ENCODE measurements around the gene KIF25.

KIF25 gene

GRCh38 chr6:167988154-167988495, 9.3 kb upstream of the KIF25 start:
- Histone ChIP-seq H3K4me1 (ENCODE audit: control insufficient read depth, insufficient read depth, low read length) (no peaks in the 10 kb centered on the region), H3K27me3 (ENCODE audit: control insufficient read depth, insufficient read depth, low read length) (no peaks in the 10 kb centered on the region), H3K9ac (ENCODE audit: low read length) (no peak overlapping the region), H3K36me3 (ENCODE audit: control insufficient read depth, insufficient read depth, low read length) (no peaks in the 10 kb centered on the region), H3K9me3 (ENCODE audit: control insufficient read depth, low read length) (no peaks in the 10 kb centered on the region), H3K4me3 (ENCODE audit: low read length) (no peak overlapping the region)

GRCh38 chr6:167988945-167989841, 8.3 kb upstream of the KIF25 start:
- Histone ChIP-seq H3K9ac (ENCODE audit: low read length) (no peak overlapping the region), H3K27me3 (ENCODE audit: control insufficient read depth, insufficient read depth, low read length) (no peaks in the 10 kb centered on the region), H3K9me3 (ENCODE audit: control insufficient read depth, low read length) (no peaks in the 10 kb centered on the region), H3K36me3 (ENCODE audit: control insufficient read depth, insufficient read depth, low read length) (no peaks in the 10 kb centered on the region), H3K4me3 (ENCODE audit: low read length) (no peak overlapping the region), H3K4me1 (ENCODE audit: control insufficient read depth, insufficient read depth, low read length) (no peaks in the 10 kb centered on the region)

GRCh38 chr6:167990016-167990945, 7.2 kb upstream of the KIF25 start:
- Histone ChIP-seq H3K4me3 (ENCODE audit: low read length) (no peak overlapping the region), H3K27me3 (ENCODE audit: control insufficient read depth, insufficient read depth, low read length) (no peaks in the 10 kb centered on the region), H3K36me3 (ENCODE audit: control insufficient read depth, insufficient read depth, low read length) (no peaks in the 10 kb centered on the region), H3K9ac (ENCODE audit: low read length) (no peak overlapping the region), H3K4me1 (ENCODE audit: control insufficient read depth, insufficient read depth, low read length) (no peaks in the 10 kb centered on the region), H3K9me3 (ENCODE audit: control insufficient read depth, low read length) (no peaks in the 10 kb centered on the region)

DNA sequence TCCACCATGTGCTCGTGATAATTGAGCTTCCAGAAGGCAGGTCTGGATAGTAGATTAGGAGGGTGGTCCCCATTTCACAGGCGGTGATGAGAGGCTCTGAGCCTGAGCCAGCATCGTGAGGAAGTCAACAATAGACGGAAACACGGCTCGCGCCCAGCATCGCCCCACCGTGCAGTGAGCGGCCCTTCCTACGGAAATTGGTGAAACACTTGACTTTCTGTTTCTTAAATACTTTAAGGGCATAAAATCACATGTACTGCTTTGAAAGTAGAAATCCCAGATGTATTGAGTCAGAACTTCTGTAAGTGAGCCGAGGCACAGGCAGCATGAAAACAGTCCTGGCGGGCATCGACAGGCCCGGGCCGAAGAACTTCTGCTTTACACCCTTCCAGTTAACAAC, 4.3 kb upstream of the KIF25 start:
- Histone ChIP-seq H3K4me3 (ENCODE audit: low read length) (no peak overlapping the region), H3K4me1 (ENCODE audit: control insufficient read depth, insufficient read depth, low read length) (no peaks in the 10 kb centered on the region), H3K27me3 (ENCODE audit: control insufficient read depth, insufficient read depth, low read length) (no peaks in the 10 kb centered on the region), H3K36me3 (ENCODE audit: control insufficient read depth, insufficient read depth, low read length) (no peaks in the 10 kb centered on the region), H3K9me3 (ENCODE audit: control insufficient read depth, low read length) (no peaks in the 10 kb centered on the region), H3K9ac (ENCODE audit: low read length) (no peak overlapping the region)

DNA sequence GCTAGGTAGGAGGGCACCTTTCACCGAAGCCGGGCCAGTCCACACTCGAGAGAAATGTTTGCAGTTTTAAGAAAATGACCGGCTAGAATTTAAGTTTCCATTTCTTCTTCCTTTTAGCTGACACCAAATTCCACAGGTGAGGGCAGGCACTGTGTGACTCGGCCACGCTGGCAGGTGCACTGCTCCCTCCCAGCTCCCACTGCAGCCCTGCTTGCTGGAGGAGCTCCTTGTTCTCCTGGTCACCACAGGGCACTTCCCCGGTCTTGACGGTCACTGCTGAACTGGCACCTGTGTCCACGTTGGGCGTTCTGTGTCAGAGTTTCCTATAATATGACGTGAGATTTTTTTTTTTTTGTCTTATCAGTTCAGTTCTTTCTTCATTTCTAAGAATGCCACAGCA, 3.6 kb upstream of the KIF25 start:
- H3K4me3 ChIP-seq (ENCODE audit: low read length): no peak overlapping the region
- H3K9me3 ChIP-seq (ENCODE audit: control insufficient read depth, low read length): no peaks in the 10 kb centered on the region
- no peaks in the 10 kb centered on the region for H3K4me1 ChIP-seq (ENCODE audit: control insufficient read depth, insufficient read depth, low read length)
- H3K27me3 ChIP-seq (ENCODE audit: control insufficient read depth, insufficient read depth, low read length): no peaks in the 10 kb centered on the region
- H3K9ac ChIP-seq (ENCODE audit: low read length): no peak overlapping the region
- H3K36me3 ChIP-seq (ENCODE audit: control insufficient read depth, insufficient read depth, low read length): no peaks in the 10 kb centered on the region

GRCh38 chr6:167995302-167995701, 2.2 kb upstream of the KIF25 start:
- Histone ChIP-seq H3K27me3 (ENCODE audit: control insufficient read depth, insufficient read depth, low read length) (no peaks in the 10 kb centered on the region), H3K4me1 (ENCODE audit: control insufficient read depth, insufficient read depth, low read length) (no peaks in the 10 kb centered on the region), H3K36me3 (ENCODE audit: control insufficient read depth, insufficient read depth, low read length) (no peaks in the 10 kb centered on the region), H3K9ac (ENCODE audit: low read length) (no peak overlapping the region), H3K9me3 (ENCODE audit: control insufficient read depth, low read length) (no peaks in the 10 kb centered on the region), H3K4me3 (ENCODE audit: low read length) (no peak overlapping the region)

DNA sequence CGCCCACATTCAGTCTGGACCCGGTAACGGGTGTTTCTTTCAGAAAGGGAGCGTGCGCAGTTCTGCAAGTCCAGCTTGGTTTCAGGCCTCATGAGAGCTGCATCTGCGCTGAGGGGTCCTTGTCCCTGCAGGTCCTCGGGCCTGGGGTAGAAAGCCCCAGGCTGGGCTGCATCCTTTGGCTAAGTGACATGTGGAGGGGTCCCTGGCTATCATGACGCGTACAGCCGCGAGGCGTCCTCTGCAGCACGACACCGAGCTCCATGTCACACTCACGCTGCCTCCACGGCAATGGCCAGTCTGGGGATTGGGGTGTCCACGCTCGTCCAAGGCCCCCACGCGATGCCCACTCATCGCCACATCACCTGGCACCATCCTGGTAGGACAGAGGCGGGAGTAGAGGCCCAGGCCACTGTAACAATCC, 1.7 kb upstream of the KIF25 start:
- H3K27me3 ChIP-seq (ENCODE audit: control insufficient read depth, insufficient read depth, low read length): no peaks in the 10 kb centered on the region
- H3K36me3 ChIP-seq (ENCODE audit: control insufficient read depth, insufficient read depth, low read length): no peaks in the 10 kb centered on the region
- H3K9me3 ChIP-seq (ENCODE audit: control insufficient read depth, low read length): no peaks in the 10 kb centered on the region
- no peaks in the 10 kb centered on the region for H3K4me1 ChIP-seq (ENCODE audit: control insufficient read depth, insufficient read depth, low read length)
- no peak overlapping the region for H3K4me3 ChIP-seq (ENCODE audit: low read length)
- no peak overlapping the region for H3K9ac ChIP-seq (ENCODE audit: low read length)

DNA sequence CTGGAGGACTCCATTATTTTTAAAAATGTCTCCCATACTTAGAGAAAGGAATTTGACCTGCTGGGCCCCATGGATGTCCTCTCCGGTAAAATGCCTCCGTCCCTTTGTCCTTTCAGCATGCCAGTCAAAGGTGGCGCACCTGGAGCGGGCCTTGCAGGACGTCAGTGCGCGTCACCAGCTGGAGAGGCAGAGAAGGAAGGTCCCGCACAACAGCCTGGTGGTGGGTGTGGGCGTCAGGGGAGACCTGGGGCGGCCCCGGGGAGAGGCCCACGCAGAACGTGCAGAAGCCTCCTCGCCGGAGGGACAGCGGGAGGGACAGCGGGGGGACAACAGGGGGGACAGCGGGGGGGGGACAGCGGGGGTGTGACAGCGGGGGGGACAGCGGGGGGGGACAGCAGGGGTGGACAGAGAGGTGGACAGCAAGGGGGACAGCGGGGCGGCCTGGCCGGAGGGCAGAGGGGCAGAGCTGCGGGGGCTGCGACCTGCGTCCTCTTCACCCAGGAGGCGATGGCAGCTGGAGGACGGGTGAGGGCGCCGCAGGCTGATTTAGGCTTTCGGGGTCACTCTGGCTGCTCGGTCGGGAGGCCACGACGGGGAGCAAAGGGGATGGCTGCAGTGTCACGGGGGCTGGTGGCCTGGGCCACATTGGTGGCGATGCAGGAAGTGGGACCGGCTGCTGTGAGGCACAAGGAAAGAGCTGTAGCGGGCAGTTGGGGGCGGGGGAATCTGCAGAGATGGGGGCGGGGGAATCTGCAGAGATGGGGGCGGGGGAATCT, 859 bp upstream of the KIF25 start:
- no peak overlapping the region for H3K4me3 ChIP-seq (ENCODE audit: low read length)
- no peaks in the 10 kb centered on the region for H3K9me3 ChIP-seq (ENCODE audit: control insufficient read depth, low read length)
- no peaks in the 10 kb centered on the region for H3K4me1 ChIP-seq (ENCODE audit: control insufficient read depth, insufficient read depth, low read length)
- H3K27me3 ChIP-seq (ENCODE audit: control insufficient read depth, insufficient read depth, low read length): no peaks in the 10 kb centered on the region
- H3K9ac ChIP-seq (ENCODE audit: low read length): no peak overlapping the region
- H3K36me3 ChIP-seq (ENCODE audit: control insufficient read depth, insufficient read depth, low read length): no peaks in the 10 kb centered on the region

DNA sequence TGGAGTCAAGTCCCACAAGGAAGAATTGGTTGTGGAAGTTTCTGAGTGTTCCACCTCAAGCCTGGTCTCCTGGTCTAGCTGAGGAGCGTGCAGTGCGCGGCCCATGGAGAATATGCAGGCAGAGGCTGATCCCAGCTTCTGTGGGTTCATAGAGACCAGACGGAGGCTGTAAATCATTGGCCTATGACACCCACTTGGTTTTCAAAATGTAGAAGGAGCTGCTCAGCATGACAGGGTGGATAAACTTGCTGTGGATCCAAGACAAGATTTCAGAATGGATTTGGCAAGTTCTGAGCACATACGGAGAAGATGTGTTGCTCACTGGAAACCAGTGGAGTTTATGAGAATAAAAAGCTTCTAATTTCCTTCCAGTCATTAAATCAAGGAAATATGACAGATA, 744 bp downstream of the KIF25 start:
- H3K27me3 ChIP-seq (ENCODE audit: control insufficient read depth, insufficient read depth, low read length): no peaks in the 10 kb centered on the region
- no peak overlapping the region for H3K9ac ChIP-seq (ENCODE audit: low read length)
- H3K4me3 ChIP-seq (ENCODE audit: low read length): no peak overlapping the region
- no peaks in the 10 kb centered on the region for H3K36me3 ChIP-seq (ENCODE audit: control insufficient read depth, insufficient read depth, low read length)
- no peaks in the 10 kb centered on the region for H3K9me3 ChIP-seq (ENCODE audit: control insufficient read depth, low read length)
- no peaks in the 10 kb centered on the region for H3K4me1 ChIP-seq (ENCODE audit: control insufficient read depth, insufficient read depth, low read length)

- Histone ChIP-seq H3K36me3 (ENCODE audit: control insufficient read depth, insufficient read depth, low read length) (no peaks in the 10 kb centered on the region), H3K9me3 (ENCODE audit: control insufficient read depth, low read length) (no peaks in the 10 kb centered on the region), H3K4me1 (ENCODE audit: control insufficient read depth, insufficient read depth, low read length) (no peaks in the 10 kb centered on the region), H3K4me3 (ENCODE audit: low read length) (no peak overlapping the region), H3K27me3 (ENCODE audit: control insufficient read depth, insufficient read depth, low read length) (no peaks in the 10 kb centered on the region), H3K9ac (ENCODE audit: low read length) (no peak overlapping the region)
Observed at GRCh38 chr6:168000198-168001028, 2.9 kb downstream of the KIF25 start.

DNA sequence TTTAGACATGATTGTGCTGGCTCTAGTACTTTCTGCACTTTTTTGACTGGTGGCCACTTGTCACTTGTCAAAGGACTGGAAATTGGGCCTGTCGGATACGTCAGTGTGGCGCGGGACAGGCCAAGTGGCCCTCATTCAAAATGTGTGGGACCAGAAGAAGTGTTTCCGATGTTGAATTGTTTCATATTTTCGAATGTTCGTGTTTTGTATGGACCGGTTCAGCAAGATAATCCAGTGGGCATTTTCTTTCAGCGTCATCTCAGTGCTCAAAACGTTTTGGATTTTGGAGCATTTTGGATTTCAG, 3.5 kb downstream of the KIF25 start:
- Histone ChIP-seq H3K27me3 (ENCODE audit: control insufficient read depth, insufficient read depth, low read length) (no peaks in the 10 kb centered on the region), H3K36me3 (ENCODE audit: control insufficient read depth, insufficient read depth, low read length) (no peaks in the 10 kb centered on the region), H3K4me3 (ENCODE audit: low read length) (no peak overlapping the region), H3K9me3 (ENCODE audit: control insufficient read depth, low read length) (no peaks in the 10 kb centered on the region), H3K9ac (ENCODE audit: low read length) (no peak overlapping the region), H3K4me1 (ENCODE audit: control insufficient read depth, insufficient read depth, low read length) (no peaks in the 10 kb centered on the region)
